Measurements from ENCODE around the gene CORO2A.
"Not testable (repeated sequence)": the region's sequence is repeated elsewhere in the genome, so short reads cannot be mapped to it uniquely, and the experiment has no call there.

The CORO2A gene

GRCh38 chr9:98182069-98182820 is 10.2 kb downstream of the CORO2A start:
- Histone ChIP-seq H3K9me3 (ENCODE audit: control insufficient read depth, insufficient read depth, low read length) (no peaks in the 10 kb centered on the region), H3K4me1 (ENCODE audit: control insufficient read depth, insufficient read depth, low read length) (no peaks in the 10 kb centered on the region), H3K27me3 (ENCODE audit: control insufficient read depth, insufficient read depth, low read length) (no peaks in the 10 kb centered on the region), H3K27ac (ENCODE audit: low read depth, low read length) (no peak overlapping the region), H3K9ac (ENCODE audit: low read depth, low read length) (no peak overlapping the region), H3K4me3 (ENCODE audit: low read depth, low read length) (no peak overlapping the region), H3K36me3 (ENCODE audit: control insufficient read depth, insufficient read depth, low read length) (0 out of 2 replicates have a peak, but pooled peaks cover 5% of the 10 kb centered on the region)

GRCh38 chr9:98181746-98182068 is 10.7 kb downstream of the CORO2A start:
- H3K4me1 ChIP-seq (ENCODE audit: control insufficient read depth, insufficient read depth, low read length), result no peaks in the 10 kb centered on the region
- no peak overlapping the region for H3K4me3 ChIP-seq (ENCODE audit: low read depth, low read length)
- no peaks in the 10 kb centered on the region for H3K9me3 ChIP-seq (ENCODE audit: control insufficient read depth, insufficient read depth, low read length)
- H3K27ac ChIP-seq (ENCODE audit: low read depth, low read length), result no peak overlapping the region
- H3K27me3 ChIP-seq (ENCODE audit: control insufficient read depth, insufficient read depth, low read length), result no peaks in the 10 kb centered on the region
- H3K9ac ChIP-seq (ENCODE audit: low read depth, low read length), result no peak overlapping the region
- H3K36me3 ChIP-seq (ENCODE audit: control insufficient read depth, insufficient read depth, low read length), result 0 out of 2 replicates have a peak, but pooled peaks cover 5% of the 10 kb centered on the region

DNA sequence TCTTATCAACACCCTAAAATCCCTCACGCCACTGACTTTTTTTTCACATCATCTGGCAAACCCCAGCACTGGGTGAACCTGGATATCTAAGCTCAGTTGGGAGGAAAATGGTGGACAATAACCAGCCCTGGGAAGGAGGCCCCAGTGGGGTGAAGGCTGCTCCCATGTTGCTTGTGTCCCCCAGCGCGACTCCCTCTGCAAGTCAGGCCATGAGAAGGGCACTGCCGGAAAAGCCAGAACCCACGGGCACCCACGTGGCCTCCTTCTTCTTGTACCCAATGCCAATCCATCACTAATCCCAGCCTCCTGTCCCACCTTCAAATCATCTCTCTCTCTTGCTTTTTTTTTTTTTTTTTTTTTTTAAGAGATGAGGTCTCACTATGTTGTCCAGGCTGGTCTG is 11.4 kb downstream of the CORO2A start:
- H3K36me3 ChIP-seq (ENCODE audit: control insufficient read depth, insufficient read depth, low read length), result 0 out of 2 replicates have a peak, but pooled peaks cover 5% of the 10 kb centered on the region
- H3K4me3 ChIP-seq (ENCODE audit: low read depth, low read length), result no peak overlapping the region
- no peaks in the 10 kb centered on the region for H3K4me1 ChIP-seq (ENCODE audit: control insufficient read depth, insufficient read depth, low read length)
- H3K9ac ChIP-seq (ENCODE audit: low read depth, low read length), result no peak overlapping the region
- no peak overlapping the region for H3K27ac ChIP-seq (ENCODE audit: low read depth, low read length)
- H3K9me3 ChIP-seq (ENCODE audit: control insufficient read depth, insufficient read depth, low read length), result no peaks in the 10 kb centered on the region
- no peaks in the 10 kb centered on the region for H3K27me3 ChIP-seq (ENCODE audit: control insufficient read depth, insufficient read depth, low read length)

- Histone ChIP-seq H3K27me3 (ENCODE audit: control insufficient read depth, insufficient read depth, low read length) (no peaks in the 10 kb centered on the region), H3K9me3 (ENCODE audit: control insufficient read depth, insufficient read depth, low read length) (no peaks in the 10 kb centered on the region), H3K36me3 (ENCODE audit: control insufficient read depth, insufficient read depth, low read length) (0 out of 2 replicates have a peak, but pooled peaks cover 5% of the 10 kb centered on the region), H3K9ac (ENCODE audit: low read depth, low read length) (no peak overlapping the region), H3K4me3 (ENCODE audit: low read depth, low read length) (no peak overlapping the region), H3K4me1 (ENCODE audit: control insufficient read depth, insufficient read depth, low read length) (peaks cover 6% of the 10 kb centered on the region; the same call in 1 of the 2 replicates), H3K27ac (ENCODE audit: low read depth, low read length) (no peak overlapping the region)
These were observed 13.3 kb downstream of the CORO2A start for GRCh38 chr9:98178874-98179850.

GRCh38 chr9:98176391-98177259 is 15.8 kb downstream of the CORO2A start:
- H3K9me3 ChIP-seq (ENCODE audit: control insufficient read depth, insufficient read depth, low read length), result no peaks in the 10 kb centered on the region
- no peak overlapping the region for H3K27ac ChIP-seq (ENCODE audit: low read depth, low read length)
- no peak overlapping the region for H3K9ac ChIP-seq (ENCODE audit: low read depth, low read length)
- no peak overlapping the region for H3K4me3 ChIP-seq (ENCODE audit: low read depth, low read length)
- peaks cover 11% of the 10 kb centered on the region for H3K4me1 ChIP-seq (ENCODE audit: control insufficient read depth, insufficient read depth, low read length)
- H3K36me3 ChIP-seq (ENCODE audit: control insufficient read depth, insufficient read depth, low read length), result no peaks in the 10 kb centered on the region
- no peaks in the 10 kb centered on the region for H3K27me3 ChIP-seq (ENCODE audit: control insufficient read depth, insufficient read depth, low read length)

- H3K27ac ChIP-seq (ENCODE audit: low read depth, low read length), result no peak overlapping the region
- no peaks in the 10 kb centered on the region for H3K27me3 ChIP-seq (ENCODE audit: control insufficient read depth, insufficient read depth, low read length)
- no peaks in the 10 kb centered on the region for H3K9me3 ChIP-seq (ENCODE audit: control insufficient read depth, insufficient read depth, low read length)
- no peak overlapping the region for H3K4me3 ChIP-seq (ENCODE audit: low read depth, low read length)
- no peaks in the 10 kb centered on the region for H3K36me3 ChIP-seq (ENCODE audit: control insufficient read depth, insufficient read depth, low read length)
- H3K9ac ChIP-seq (ENCODE audit: low read depth, low read length), result no peak overlapping the region
- peaks cover 18% of the 10 kb centered on the region for H3K4me1 ChIP-seq (ENCODE audit: control insufficient read depth, insufficient read depth, low read length)
These were observed 16.7 kb downstream of the CORO2A start for GRCh38 chr9:98175762-98176161.

- H3K27ac ChIP-seq (ENCODE audit: low read depth, low read length), result peak overlapping the region; percentile 55
- no peaks in the 10 kb centered on the region for H3K27me3 ChIP-seq (ENCODE audit: control insufficient read depth, insufficient read depth, low read length)
These were observed 17.3 kb downstream of the CORO2A start for GRCh38 chr9:98175028-98175569.

DNA sequence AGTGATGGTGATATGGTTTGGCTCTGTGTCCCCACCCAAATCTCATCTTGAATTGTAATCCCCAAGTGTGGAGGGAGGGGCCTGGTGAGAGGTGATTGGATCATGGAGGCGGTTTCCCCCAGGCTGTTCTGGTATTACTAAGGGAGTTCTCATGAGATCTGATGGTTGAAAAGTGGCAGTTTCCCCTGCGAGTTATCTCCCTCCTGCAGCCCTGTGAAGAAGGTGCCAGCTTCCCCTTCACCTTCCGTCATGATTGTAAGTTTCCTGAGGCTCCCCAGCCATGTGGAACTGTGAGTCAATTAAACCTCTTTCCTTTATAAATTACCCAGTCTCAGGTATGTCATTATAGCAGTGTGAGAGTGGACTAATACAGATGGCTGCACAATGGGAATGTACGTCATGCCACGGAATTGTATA is 17.9 kb downstream of the CORO2A start:
- H3K27ac ChIP-seq (ENCODE audit: low read depth, low read length); H3K9me3 ChIP-seq (ENCODE audit: control insufficient read depth, insufficient read depth, low read length); H3K9ac ChIP-seq (ENCODE audit: low read depth, low read length); H3K4me3 ChIP-seq (ENCODE audit: low read depth, low read length); H3K27me3 ChIP-seq (ENCODE audit: control insufficient read depth, insufficient read depth, low read length); H3K36me3 ChIP-seq (ENCODE audit: control insufficient read depth, insufficient read depth, low read length): not testable (repeated sequence)
- peaks cover 23% of the 10 kb centered on the region for H3K4me1 ChIP-seq (ENCODE audit: control insufficient read depth, insufficient read depth, low read length)

More at GRCh38 chr9:98175028-98175569, 17.3 kb downstream of the CORO2A start:
- no peaks in the 10 kb centered on the region for H3K9me3 ChIP-seq (ENCODE audit: control insufficient read depth, insufficient read depth, low read length)
- H3K36me3 ChIP-seq (ENCODE audit: control insufficient read depth, insufficient read depth, low read length), result no peaks in the 10 kb centered on the region
- H3K4me1 ChIP-seq (ENCODE audit: control insufficient read depth, insufficient read depth, low read length), result peaks cover 18% of the 10 kb centered on the region
- no peak overlapping the region for H3K4me3 ChIP-seq (ENCODE audit: low read depth, low read length)
- no peak overlapping the region for H3K9ac ChIP-seq (ENCODE audit: low read depth, low read length)

DNA sequence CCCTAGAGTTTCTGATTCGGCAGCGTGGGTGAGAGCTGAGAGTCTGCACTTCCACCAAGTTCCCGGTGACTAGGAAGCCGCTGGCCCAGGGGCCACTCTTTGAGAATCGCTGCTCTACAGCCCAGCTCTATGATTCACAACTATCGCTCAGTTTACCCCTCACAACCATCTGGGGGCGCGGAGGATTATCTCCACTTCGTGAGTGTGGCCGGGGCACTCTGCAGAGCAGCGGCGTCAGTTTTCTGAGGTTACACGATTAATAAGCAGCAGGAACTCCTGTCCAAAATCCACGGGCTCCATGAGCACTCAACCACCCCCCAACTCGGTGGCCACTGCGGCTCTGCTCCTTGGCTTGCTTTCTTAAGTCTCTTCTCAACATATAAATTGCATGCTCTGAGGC is 19.3 kb downstream of the CORO2A start:
- Histone ChIP-seq H3K27me3 (ENCODE audit: control insufficient read depth, insufficient read depth, low read length) (no peaks in the 10 kb centered on the region), H3K27ac (ENCODE audit: low read depth, low read length) (no peak overlapping the region), H3K9me3 (ENCODE audit: control insufficient read depth, insufficient read depth, low read length) (no peaks in the 10 kb centered on the region), H3K4me1 (ENCODE audit: control insufficient read depth, insufficient read depth, low read length) (peaks cover 32% of the 10 kb centered on the region), H3K36me3 (ENCODE audit: control insufficient read depth, insufficient read depth, low read length) (no peaks in the 10 kb centered on the region), H3K9ac (ENCODE audit: low read depth, low read length) (no peak overlapping the region), H3K4me3 (ENCODE audit: low read depth, low read length) (no peak overlapping the region)

DNA sequence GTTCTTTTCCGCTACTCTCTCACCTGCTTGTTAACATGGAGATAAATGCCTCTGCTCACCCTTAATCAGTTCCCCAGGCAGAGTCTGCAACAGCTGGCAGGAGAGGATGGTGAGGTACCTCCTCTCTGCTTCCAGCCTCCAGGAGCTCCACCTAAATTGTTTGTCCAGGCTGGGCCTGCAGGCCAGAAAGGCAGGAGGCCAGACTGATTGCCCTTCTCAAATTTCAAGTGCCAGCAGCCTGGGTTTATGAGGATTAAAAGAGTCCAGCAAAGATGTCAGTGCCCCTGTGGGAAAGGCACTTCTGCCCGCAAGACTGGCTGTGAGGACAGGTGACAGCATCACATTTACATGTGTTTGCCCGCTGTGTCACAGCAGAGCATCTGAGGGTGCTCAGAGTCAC is 19.8 kb downstream of the CORO2A start:
- Histone ChIP-seq H3K27me3 (ENCODE audit: control insufficient read depth, insufficient read depth, low read length) (no peaks in the 10 kb centered on the region), H3K36me3 (ENCODE audit: control insufficient read depth, insufficient read depth, low read length) (no peaks in the 10 kb centered on the region), H3K27ac (ENCODE audit: low read depth, low read length) (no peak overlapping the region), H3K4me1 (ENCODE audit: control insufficient read depth, insufficient read depth, low read length) (peaks cover 32% of the 10 kb centered on the region), H3K9ac (ENCODE audit: low read depth, low read length) (no peak overlapping the region), H3K9me3 (ENCODE audit: control insufficient read depth, insufficient read depth, low read length) (no peaks in the 10 kb centered on the region), H3K4me3 (ENCODE audit: low read depth, low read length) (no peak overlapping the region)
